Measurements from ENCODE around the gene CHSY1. TPM values are rescaled to one million over a fixed set of nuclear protein-coding genes. Genes with fewer than 3 reads are reported as not detected.

The CHSY1 gene
- total RNA-seq (24.8 TPM), polyA plus RNA-seq (1 to 10 TPM; 2.4 to 3.8 (median 2.6) TPM)

- Mint-ChIP-seq H3K4me3 (peak within 1 kb of the TSS; percentile 90 to 99 (median 94)), H3K4me1 (peaks cover 7 to 43% (median 34%) of the 10 kb centered on the region in 4 donors), H3K9me3 (no peaks in the 10 kb centered on the region), H3K27ac (peak within 1 kb of the TSS; percentile 69 to 92 (median 91)), H3K36me3 (no peaks in the 10 kb centered on the region), H3K27me3 (no peaks in the 10 kb centered on the region)
- Histone ChIP-seq H3K27me3 (ENCODE audit: control insufficient read depth, insufficient read depth, low read length) (no peaks in the 10 kb centered on the region), H3K36me3 (ENCODE audit: control insufficient read depth, insufficient read depth, low read length) (no peaks in the 10 kb centered on the region), H3K9me3 (ENCODE audit: control insufficient read depth in 2 of 2, low read length in 2 of 2) (no peaks in the 10 kb centered on the region), H3K4me3 (ENCODE audit: low read depth, low read length) (peak within 1 kb of the TSS; percentile 86), H3K27ac (ENCODE audit: insufficient read depth, low read length, poor library complexity, severe bottlenecking) (peak within 1 kb of the TSS; percentile 67), H3K4me1 (ENCODE audit: control insufficient read depth, insufficient read depth, low read length, poor library complexity, severe bottlenecking) (peaks cover 30% of the 10 kb centered on the region)
- DNase-seq = peak; percentile 79 to 90 (median 88)
- ATAC-seq (ENCODE audit: low read depth in 2 of 2) = peak; percentile 77 to 80
Observed at GRCh38 chr15:101251830-101252820, at the start of gene CHSY1. TSS of gene CHSY1 (minus strand) at chr15:101252048. CDS start at chr15:101251456, 592 bp downstream.

DNA sequence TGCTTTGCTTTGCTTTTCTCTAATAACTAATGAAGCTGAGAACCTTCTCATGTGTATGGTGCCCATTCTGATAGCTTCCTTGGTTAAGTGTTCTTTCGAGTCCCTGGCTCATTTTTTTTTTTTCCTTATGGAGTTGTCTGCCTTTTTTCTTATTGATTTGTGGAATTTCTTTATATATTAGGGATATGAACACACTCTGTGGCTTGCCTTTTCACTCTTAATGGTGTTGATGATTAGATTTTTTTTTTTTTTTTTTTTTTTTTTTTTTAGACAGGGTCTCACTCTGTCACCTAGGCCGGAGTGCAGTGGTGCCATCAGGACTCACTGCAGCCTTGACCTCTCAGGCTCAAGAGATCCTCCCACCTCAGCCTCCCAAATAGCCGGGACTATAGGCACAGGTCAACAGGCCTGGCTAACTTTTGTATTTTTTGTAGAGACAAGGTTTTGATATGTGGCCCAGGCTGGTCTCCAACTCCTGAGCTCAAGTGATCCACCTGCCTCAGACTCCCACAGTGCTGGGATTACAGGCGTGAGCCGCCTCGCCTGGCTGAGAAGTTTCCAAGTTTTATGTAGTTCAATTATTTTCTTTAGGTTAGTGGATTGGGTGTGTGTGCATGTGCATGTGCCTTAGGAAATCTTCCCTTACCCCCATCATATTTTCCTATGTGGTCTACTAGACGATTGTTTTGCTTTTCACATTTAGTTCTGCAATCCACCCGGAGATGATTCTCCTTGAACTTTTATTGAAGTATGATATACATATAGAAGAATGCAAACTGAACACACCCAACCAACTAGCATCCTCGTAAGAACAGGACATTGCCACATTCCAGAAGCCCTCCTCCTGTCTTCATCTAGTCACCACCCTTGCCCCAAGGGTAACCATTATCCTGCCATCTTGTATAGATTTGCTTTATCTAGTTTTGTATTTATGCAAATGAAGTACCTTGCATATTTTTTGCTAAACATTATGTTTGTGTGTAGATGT, 44.9 kb upstream of the CHSY1 start:
- Histone ChIP-seq H3K27me3 (ENCODE audit: control insufficient read depth, insufficient read depth, low read length) (no peaks in the 10 kb centered on the region), H3K4me3 (ENCODE audit: low read depth, low read length) (peak overlapping the region; percentile 89), H3K36me3 (ENCODE audit: control insufficient read depth, insufficient read depth, low read length) (peaks cover 5% of the 10 kb centered on the region), H3K4me1 (ENCODE audit: control insufficient read depth, insufficient read depth, low read length, poor library complexity, severe bottlenecking) (peaks cover 38% of the 10 kb centered on the region), H3K27ac (ENCODE audit: insufficient read depth, low read length, poor library complexity, severe bottlenecking) (peak overlapping the region; percentile 97), H3K9me3 (ENCODE audit: control insufficient read depth in 2 of 2, low read length in 2 of 2) (no peaks in the 10 kb centered on the region)
- DNase-seq (no peak), ATAC-seq (ENCODE audit: low read depth in 2 of 2) (no peak)
- peak overlapping the region; percentile 94 to 99 (median 96) for H3K4me3 Mint-ChIP-seq
- peaks cover 4% of the 10 kb centered on the region for H3K36me3 Mint-ChIP-seq
- peaks cover 19 to 44% (median 32%) of the 10 kb centered on the region in 4 donors for H3K4me1 Mint-ChIP-seq
- H3K9me3 Mint-ChIP-seq = peaks cover 0 to 4% (median 0%) of the 10 kb centered on the region in 7 donors
- H3K27me3 Mint-ChIP-seq = no peaks in the 10 kb centered on the region
- H3K27ac Mint-ChIP-seq = peak overlapping the region in 1 of 3 donors; percentile 98

DNA sequence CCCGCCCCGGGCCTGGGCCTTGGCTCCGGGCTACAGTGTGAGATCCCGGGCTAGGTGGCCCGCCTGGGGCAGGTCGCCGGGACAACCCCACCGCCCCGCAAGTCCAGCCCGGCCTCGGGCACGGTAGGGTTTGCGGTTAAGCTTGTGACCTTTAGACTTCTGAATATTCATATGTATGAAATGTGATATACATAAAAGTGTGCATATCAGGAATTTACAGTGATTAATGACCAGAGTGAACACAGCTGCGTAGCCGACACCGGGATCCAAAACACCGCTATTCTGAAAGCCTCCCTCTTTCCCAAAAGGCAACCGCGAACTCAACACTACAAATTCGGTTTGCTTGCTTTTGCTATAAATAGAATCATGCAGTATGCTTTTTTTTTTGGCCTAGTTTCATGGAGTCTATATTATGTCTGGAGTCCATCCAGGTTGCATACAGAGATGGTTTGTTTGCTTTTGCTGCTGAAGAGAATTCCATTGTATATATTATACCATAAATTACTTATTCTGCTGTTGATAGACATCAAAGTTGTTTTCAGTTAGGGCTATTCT, 43.8 kb upstream of the CHSY1 start:
- no peak for DNase-seq
- Mint-ChIP-seq H3K36me3 (peaks cover 7% of the 10 kb centered on the region), H3K27me3 (no peaks in the 10 kb centered on the region), H3K4me3 (peak overlapping the region; percentile 94 to 99 (median 96)), H3K9me3 (peaks cover 0 to 4% (median 0%) of the 10 kb centered on the region in 7 donors), H3K27ac (peak overlapping the region; percentile 82 to 98 (median 96)), H3K4me1 (peaks cover 23 to 52% (median 34%) of the 10 kb centered on the region in 4 donors)
- Histone ChIP-seq H3K4me3 (ENCODE audit: low read depth, low read length) (peak overlapping the region; percentile 89), H3K36me3 (ENCODE audit: control insufficient read depth, insufficient read depth, low read length) (peaks cover 10% of the 10 kb centered on the region), H3K27me3 (ENCODE audit: control insufficient read depth, insufficient read depth, low read length) (no peaks in the 10 kb centered on the region), H3K4me1 (ENCODE audit: control insufficient read depth, insufficient read depth, low read length, poor library complexity, severe bottlenecking) (peaks cover 38% of the 10 kb centered on the region), H3K27ac (ENCODE audit: insufficient read depth, low read length, poor library complexity, severe bottlenecking) (peak overlapping the region; percentile 97), H3K9me3 (ENCODE audit: control insufficient read depth in 2 of 2, low read length in 2 of 2) (no peaks in the 10 kb centered on the region)
- no peak for ATAC-seq (ENCODE audit: low read depth in 2 of 2)

- Mint-ChIP-seq H3K27me3 (no peaks in the 10 kb centered on the region), H3K27ac (peak within 1 kb of the TSS; percentile 92 to 98 (median 98)), H3K4me3 (peak within 1 kb of the TSS; percentile 94 to 99 (median 96)), H3K9me3 (peaks cover 0 to 4% (median 0%) of the 10 kb centered on the region in 7 donors), H3K4me1 (peaks cover 27 to 56% (median 40%) of the 10 kb centered on the region in 4 donors), H3K36me3 (peaks cover 12% of the 10 kb centered on the region)
- Histone ChIP-seq H3K4me1 (ENCODE audit: control insufficient read depth, insufficient read depth, low read length, poor library complexity, severe bottlenecking) (peaks cover 38% of the 10 kb centered on the region), H3K27ac (ENCODE audit: insufficient read depth, low read length, poor library complexity, severe bottlenecking) (peak within 1 kb of the TSS; percentile 97), H3K36me3 (ENCODE audit: control insufficient read depth, insufficient read depth, low read length) (peaks cover 10% of the 10 kb centered on the region), H3K9me3 (ENCODE audit: control insufficient read depth in 2 of 2, low read length in 2 of 2) (no peaks in the 10 kb centered on the region), H3K4me3 (ENCODE audit: low read depth, low read length) (peak within 1 kb of the TSS; percentile 98), H3K27me3 (ENCODE audit: control insufficient read depth, insufficient read depth, low read length) (no peaks in the 10 kb centered on the region)
- DNase-seq = peak; percentile 96 to 97 (median 97)
- ATAC-seq (ENCODE audit: low read depth in 2 of 2) = peak; percentile 83
Observed at GRCh38 chr15:101294731-101295606, 43.1 kb upstream of the CHSY1 start, which contains the start of gene SNRPA1. TSS of gene SNRPA1 (minus strand) at chr15:101295248. CDS start at chr15:101295178, 70 bp downstream.

GRCh38 chr15:101293122-101293521, 41.3 kb upstream of the CHSY1 start:
- Mint-ChIP-seq H3K27ac (peak overlapping the region in 2 of 3 donors; percentile 98), H3K36me3 (peaks cover 24% of the 10 kb centered on the region), H3K27me3 (no peaks in the 10 kb centered on the region), H3K4me1 (peaks cover 32 to 70% (median 46%) of the 10 kb centered on the region in 4 donors), H3K4me3 (peak overlapping the region; percentile 94 to 99 (median 96)), H3K9me3 (peaks cover 0 to 4% (median 0%) of the 10 kb centered on the region in 7 donors)
- Histone ChIP-seq H3K27me3 (ENCODE audit: control insufficient read depth, insufficient read depth, low read length) (no peaks in the 10 kb centered on the region), H3K4me1 (ENCODE audit: control insufficient read depth, insufficient read depth, low read length, poor library complexity, severe bottlenecking) (peaks cover 46% of the 10 kb centered on the region), H3K4me3 (ENCODE audit: low read depth, low read length) (peak overlapping the region; percentile 98), H3K27ac (ENCODE audit: insufficient read depth, low read length, poor library complexity, severe bottlenecking) (peak overlapping the region; percentile 97), H3K36me3 (ENCODE audit: control insufficient read depth, insufficient read depth, low read length) (peaks cover 21% of the 10 kb centered on the region), H3K9me3 (ENCODE audit: control insufficient read depth in 2 of 2, low read length in 2 of 2) (no peaks in the 10 kb centered on the region)
- ATAC-seq (ENCODE audit: low read depth in 2 of 2) (no peak), DNase-seq (no peak)

DNA sequence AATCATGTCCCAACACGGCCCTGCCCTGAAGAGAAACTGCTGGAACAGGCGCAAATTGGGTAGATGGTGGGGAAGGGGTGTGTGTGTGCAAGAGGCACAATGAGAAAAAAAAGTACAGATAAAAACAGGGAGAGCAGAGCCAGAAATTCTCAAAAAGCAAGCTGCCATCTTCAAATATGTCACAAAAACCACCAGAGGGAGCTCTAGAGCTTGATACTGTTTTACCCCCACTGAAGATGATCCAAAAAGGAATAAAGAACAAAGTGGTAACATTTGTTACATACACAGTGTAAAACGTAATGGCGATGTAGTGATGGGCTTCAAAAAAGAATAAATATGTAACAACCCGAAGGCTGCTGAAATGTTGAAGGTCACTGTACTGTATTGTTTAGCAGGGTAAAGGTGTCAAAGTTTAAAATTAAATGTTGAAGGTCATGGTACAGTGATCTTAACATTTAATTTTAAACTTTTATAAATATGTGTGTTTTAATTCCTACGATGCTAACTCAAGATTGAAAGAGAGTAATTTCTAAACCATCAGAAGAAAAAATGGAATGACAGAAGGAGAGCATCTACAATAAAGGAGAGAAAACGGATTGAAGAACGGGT, 37.2 kb upstream of the CHSY1 start:
- Mint-ChIP-seq H3K9me3 (peaks cover 0 to under 1% (median 0%) of the 10 kb centered on the region in 7 donors), H3K27me3 (no peaks in the 10 kb centered on the region), H3K27ac (peak overlapping the region; percentile 76 to 86 (median 82)), H3K4me1 (peaks cover 26 to 59% (median 48%) of the 10 kb centered on the region in 4 donors), H3K4me3 (peak overlapping the region in 3 of 4 donors; percentile 34 to 62 (median 42)), H3K36me3 (peaks cover 46% of the 10 kb centered on the region)
- Histone ChIP-seq H3K27ac (ENCODE audit: insufficient read depth, low read length, poor library complexity, severe bottlenecking) (peak overlapping the region; percentile 39), H3K27me3 (ENCODE audit: control insufficient read depth, insufficient read depth, low read length) (no peaks in the 10 kb centered on the region), H3K4me1 (ENCODE audit: control insufficient read depth, insufficient read depth, low read length, poor library complexity, severe bottlenecking) (peaks cover 31% of the 10 kb centered on the region), H3K9me3 (ENCODE audit: control insufficient read depth in 2 of 2, low read length in 2 of 2) (no peaks in the 10 kb centered on the region), H3K4me3 (ENCODE audit: low read depth, low read length) (no peak overlapping the region), H3K36me3 (ENCODE audit: control insufficient read depth, insufficient read depth, low read length) (peaks cover 54% of the 10 kb centered on the region)
- DNase-seq = peak; percentile 14 to 72 (median 63)
- no peak for ATAC-seq (ENCODE audit: low read depth in 2 of 2)

Measured in CD4-positive, CD25-positive, alpha-beta regulatory T cell (primary cell).